ENCODE data around the gene OSBPL6. TPM values are rescaled to one million over a fixed set of nuclear protein-coding genes. Genes with fewer than 3 reads are reported as not detected.

Gene OSBPL6
- total RNA-seq = 2.2 and 2.3 TPM in 2 replicates

DNA sequence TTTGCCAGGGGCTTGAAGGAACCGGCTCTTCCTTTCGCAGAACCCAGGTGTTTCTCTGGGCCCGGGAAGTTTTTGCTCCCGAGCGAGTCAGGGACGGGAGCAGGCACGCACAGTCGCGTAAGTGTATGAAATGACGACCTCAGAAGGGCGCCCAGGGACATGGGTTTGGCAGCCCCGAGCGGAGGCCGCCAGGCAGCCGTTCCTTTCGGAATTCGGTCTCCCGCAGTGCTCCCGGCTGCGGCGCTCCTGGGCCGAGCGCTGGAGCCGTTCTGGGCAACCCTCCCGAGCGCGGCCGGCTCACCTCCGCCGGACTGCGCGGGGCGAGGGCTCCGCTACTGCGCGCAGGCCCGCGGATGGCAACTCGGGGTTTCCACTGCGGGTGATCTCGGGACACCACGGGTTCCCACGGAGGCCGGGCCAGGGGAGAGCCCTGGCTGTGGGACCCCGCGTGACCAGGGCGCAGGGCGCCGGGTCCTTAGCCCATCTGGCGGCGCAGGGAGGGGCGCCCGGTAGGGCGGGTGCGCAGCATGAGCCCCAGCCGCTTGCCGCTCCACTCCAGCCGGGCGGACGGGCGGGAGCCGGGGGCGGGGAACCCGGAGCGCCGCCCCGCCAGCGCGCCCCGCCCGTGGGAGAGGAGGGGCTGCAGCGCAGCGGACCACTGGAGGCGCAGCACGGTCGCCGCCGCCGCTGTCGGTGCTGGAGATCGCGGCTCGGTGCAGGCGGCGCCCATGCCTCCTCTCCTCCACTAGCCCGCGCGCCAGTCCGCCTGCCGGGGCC is at the start of gene OSBPL6:
TSS of gene OSBPL6 (plus strand) at position 690 of the 777 bp plus-strand sequence. CDS start 111,673 bp downstream, outside the sequence.

DNA sequence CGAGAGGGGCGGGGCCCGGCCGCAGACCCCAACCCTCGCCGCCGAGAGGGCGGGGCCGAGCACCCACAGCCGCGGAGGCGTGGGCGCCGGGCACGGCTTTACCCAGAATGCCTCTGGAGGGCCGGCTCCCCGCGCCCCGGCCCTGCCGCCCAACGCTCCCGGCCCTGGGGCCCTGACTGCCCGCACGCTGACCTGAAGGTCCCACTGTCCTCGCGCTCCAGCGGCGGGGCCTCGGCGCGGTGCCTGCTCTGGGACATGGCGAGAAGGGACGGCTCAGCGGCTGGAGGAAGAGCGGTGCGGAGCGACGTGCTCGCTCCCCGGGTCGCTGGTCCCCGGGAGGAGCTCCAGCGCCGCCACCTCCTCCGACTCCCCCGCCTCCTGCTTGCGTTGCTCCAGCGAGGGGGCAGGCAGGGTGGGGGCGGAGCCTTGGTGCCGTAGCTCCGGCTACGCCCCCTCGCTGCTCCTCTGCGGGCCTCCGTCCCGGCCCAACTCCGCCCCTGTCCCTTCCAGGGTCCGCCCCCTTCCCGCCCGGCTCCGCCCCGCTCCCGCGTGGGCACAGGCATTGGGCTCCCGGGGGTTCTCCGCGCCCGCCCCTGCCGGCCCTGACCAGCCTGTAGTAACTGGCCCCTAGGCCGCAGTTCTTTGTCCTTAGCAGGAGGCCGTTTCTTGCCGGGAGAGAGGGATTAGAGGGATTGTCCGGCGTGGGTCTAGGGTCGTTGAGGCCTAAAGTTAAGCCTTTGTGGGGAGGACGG is 256.6 kb downstream of the OSBPL6 start, which contains the start of the genes PJVK and PRKRA:
TSS of gene PJVK (plus strand) at position 605 of the 752 bp plus-strand sequence. CDS start 2,032 bp downstream, outside the sequence.
TSS of gene PRKRA (minus strand) at position 402 of the 752 bp plus-strand sequence. CDS start at position 257, 145 bp downstream.

Other genes starting within 250 kb of the OSBPL6 start
- not detected in 2 replicates for gene PDE11A, start 121.7 kb upstream of the OSBPL6 start, total RNA-seq
- 24.5 and 29.4 TPM in 2 replicates for gene RBM45, start 82.1 kb upstream of the OSBPL6 start, total RNA-seq